ENCODE results near the gene NCOA7.

NCOA7 gene

DNA sequence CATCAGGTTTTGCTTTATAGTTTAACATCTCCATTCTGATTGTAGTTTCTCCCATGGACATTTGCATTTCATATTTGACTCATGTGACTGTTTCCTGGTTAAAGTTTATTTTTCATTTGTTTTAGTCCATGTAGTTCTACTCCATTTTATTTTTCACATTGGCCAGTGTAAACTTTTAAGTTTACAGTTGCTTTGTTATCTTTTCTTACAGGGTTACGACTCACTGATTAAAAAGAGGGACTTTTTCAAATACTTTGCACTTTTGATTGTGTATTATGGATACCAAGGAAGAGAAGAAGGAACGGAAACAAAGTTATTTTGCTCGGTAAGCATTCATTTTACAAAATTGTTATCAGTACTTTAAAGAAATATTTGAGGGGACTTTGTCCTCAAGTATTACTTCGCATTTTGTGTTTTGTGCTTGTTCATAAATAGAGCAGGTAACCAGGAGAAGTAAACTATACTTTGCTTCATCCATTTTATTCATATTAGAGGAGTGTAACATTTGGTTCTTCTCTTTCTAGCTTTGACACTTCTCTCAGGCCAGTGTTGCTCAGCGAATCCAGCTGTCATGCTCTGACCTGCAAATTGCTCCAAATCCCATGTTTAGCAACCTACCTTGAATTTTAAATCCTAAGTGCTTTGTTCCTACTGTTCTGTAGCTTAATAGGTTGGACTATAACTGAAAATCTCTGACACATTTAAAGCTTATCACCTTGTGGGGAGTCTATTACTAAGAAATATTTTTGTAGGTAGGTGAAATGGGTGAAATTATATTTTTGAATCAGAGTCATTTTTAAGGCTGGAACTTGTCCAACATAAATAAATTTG lies 24.5 kb downstream of the NCOA7 start:
- DNase-seq: no peak

GRCh38 chr6:125816828-125817280 lies 26.1 kb downstream of the NCOA7 start:
- DNase-seq: no peak

DNA sequence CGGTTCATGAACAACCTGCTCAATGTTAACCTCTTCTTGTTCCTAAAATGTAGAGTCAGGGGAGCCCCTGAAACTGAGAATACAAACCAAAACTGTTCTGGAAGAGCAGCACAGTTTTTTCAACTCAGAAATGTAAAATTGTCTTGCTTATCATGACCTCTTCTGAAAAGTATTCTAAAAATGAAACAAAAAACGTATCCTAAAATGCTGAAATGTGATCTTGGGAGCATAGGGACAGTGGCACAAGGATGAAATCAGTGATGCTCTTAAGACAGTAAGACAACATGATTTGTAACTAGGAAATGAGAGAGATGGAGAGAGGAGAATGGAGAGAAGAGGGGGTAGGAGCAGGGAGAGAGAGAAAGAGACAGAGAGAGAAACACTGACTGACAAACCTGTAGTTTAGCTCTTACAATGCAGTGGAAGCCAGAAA lies 27.5 kb downstream of the NCOA7 start:
- DNase-seq: no peak

GRCh38 chr6:125818772-125819260 lies 28.1 kb downstream of the NCOA7 start:
- DNase-seq: no peak

- DNase-seq: no peak
Observed at GRCh38 chr6:125819535-125820326, 29.0 kb downstream of the NCOA7 start.

DNA sequence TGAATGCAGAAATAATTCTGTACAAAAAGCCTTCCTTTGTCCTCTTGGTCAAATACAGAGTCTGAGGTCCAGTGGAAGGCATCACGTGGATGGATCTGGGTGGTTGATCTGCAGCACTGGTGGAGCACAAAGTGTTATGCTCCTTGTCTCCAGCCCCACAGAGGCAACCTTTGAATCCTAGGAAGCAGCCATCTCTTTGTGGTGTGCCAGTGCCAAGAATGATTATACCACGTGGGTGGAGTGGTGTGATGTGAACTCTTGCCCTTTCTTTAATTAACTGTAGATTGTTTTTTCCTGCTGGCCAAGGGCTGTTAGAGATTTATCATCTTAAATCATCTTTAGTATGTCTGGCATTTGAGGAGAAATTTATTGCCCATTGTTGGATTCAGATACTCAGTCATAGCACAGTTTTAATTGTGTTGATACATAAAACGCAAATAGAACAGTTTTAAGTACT lies 31.1 kb downstream of the NCOA7 start:
- peak; percentile 18 for DNase-seq

DNA sequence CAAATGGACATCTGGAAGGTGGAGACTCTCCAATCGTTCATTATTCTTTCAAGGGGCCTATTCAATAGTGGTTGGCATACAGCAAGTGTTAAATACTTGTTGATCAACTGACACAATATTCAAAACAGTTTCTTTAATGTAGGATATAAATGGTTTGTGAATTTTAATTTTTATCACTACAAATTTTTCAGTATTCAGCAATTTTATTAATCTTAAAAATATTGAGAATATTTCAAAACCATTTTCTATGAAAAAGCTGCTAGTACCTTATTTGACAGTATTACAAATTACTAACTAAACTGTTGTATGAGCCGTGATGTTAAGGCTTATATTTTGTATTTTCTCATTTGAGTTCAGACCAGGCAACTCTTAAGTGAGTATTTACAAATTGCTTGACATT lies 32.4 kb downstream of the NCOA7 start:
- no peak for DNase-seq

DNA sequence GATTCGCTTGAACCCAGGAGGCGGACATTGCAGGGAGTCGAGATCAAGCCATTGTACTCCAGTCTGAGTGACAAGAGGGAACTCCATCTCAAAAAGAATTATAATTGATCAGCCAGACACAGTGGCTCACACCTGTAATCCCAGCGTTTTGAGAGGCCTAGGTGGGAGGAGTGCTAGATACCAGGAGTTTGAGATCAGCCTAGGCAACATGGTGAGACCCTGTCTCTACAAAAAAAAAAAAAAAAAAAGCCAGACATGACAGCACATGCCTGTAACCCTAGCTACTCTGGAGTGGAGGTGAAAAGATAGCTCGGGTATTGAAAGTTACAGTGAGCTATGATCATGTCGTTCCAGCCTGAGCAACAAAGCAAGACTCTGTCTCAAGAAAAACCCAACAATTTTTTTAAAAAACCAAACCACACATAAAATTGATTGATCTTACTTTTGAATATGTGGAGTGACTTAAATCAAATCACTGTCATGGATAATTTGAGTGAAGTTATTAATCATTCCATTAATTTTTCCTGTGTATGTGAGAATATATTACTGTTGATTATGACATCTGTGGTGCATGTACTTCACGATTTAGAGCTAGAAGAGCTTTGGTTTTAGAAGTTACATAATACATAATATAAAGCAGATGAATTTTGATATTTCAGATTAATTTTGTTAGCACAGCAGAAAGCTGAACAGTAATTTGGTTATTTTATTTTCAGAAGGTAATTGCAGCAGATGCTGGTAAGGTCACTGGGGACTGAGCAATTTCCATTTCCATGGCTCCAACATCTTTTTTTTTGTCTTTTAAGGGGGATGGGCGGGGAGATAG lies 34.4 kb downstream of the NCOA7 start:
- DNase-seq: no peak

DNA sequence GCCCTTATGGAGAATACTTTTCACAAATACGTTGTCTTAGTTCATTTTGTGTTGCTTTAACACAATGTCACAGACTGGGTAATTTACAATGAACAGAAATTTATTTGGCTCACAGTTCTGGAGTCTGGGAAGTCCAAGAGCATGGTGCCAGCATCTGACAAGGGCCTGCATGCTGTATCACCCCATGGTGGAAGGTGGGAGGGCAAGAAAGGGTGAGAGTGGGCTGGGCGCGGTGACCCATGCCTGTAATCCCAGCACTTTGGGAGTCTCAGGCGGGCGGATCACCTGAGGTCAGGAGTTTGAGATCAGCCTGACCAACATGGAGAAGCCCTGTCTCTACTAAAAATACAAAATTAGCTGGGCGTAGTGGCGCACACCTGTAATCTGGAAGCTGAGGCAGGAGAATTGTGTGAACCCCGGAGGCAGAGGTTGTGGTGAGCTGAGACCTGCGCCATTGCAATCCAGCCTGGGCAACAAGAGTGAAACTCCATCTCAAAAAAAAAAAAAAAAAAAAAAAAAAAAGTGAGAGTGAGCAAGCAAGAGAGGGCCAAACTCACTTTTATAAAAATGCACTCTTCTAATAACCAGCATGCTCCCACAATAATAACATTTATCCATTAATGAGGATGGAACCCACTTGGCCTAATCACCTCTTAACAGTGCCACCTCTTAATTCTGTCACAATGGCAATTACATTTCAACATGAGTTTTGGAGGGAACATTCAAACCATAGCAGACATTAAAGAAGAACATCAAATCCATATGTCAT lies 36.1 kb downstream of the NCOA7 start:
- DNase-seq: no peak

DNA sequence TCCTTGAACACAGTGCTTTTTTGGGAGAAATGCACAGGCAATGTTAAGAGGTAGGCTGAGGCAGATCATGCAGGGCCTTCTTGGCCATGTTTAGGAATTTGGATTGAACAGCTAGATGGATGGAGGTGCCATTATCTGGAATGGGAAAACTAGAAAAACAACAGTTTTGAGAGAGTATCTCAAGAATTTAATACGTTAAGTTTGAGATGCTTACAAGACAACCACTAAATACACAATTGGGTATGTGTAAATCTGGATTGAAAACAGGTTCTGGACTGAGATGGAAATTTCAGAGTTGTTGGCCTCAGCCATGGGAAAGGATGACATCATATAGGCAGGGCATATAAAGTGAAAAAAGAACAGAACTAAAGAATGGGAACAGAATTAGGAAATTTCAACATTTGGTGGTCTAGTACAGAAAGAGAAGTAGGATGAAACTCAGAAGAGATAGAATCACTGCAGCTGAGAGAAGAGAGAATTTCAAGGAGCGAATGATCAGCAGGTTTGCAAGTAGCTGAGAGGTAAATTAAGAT lies 37.1 kb downstream of the NCOA7 start:
- DNase-seq: no peak

DNA sequence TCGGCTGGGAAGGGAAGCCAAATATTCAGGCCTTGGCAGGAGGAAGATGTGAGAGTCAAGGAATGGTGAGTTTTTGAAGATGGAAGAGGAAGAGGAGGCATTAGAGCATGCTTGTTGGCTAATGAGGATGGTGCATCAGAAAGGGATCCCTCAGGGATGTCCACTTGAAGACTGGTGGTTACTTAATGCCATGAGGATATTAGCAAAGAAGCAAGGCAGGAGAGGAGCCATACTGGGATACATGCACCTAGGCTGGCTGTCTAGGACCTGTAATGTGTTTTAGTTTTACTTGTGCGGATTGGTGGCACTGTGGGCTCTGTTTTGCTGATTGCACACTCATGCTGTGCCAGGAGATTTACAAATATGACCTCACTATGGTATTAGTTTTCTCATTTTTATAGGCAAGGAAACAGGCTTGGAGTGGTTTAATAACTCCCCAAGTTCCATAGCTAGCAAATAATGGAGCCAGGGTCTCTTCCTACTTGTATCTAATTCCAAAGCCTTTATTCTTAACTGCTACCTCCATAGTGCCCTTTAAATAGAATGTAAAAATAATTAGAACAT lies 37.8 kb downstream of the NCOA7 start:
- no peak for DNase-seq

DNA sequence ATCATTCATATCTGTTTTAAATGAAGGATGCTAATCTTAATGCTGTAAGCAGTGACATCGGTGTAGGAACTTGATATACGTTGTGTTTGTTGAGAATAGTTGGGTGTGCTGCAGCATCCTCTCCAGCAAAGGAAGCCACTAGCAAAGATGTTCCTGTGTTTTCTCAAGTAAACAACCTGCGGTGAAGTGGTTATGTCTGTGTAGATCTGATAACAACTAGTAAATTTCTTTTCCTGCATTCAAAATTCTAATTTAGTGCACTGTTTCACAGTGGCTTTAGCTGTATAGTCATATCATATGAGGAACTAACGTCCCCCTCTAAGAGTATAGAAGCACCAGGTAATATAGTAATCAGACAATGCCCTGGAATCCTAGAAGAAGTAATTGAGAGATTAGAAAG lies 38.7 kb downstream of the NCOA7 start:
- DNase-seq: no peak

DNA sequence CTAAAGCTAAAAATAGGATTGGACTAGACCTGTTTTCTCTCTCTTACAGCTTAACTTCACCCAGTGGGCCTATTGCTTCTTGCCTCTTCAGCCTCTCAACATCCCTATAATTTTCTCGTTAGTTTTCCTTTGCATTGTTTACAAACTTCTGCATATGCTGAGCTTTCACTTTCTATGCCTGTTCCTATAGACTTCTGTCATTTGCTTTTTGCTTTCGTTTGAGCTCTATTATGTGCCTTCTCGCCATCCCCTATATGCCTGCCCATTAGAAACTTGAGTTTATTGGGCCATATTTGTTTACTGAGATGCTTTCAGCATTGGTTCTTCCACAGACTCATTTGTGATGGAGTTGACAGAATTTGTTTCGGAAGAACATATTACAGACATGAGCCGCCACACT lies 40.9 kb downstream of the NCOA7 start:
- DNase-seq: no peak

GRCh38 chr6:125832391-125833117 lies 41.8 kb downstream of the NCOA7 start:
- DNase-seq: no peak

GRCh38 chr6:125834348-125834747 lies 43.6 kb downstream of the NCOA7 start:
- DNase-seq: no peak

DNA sequence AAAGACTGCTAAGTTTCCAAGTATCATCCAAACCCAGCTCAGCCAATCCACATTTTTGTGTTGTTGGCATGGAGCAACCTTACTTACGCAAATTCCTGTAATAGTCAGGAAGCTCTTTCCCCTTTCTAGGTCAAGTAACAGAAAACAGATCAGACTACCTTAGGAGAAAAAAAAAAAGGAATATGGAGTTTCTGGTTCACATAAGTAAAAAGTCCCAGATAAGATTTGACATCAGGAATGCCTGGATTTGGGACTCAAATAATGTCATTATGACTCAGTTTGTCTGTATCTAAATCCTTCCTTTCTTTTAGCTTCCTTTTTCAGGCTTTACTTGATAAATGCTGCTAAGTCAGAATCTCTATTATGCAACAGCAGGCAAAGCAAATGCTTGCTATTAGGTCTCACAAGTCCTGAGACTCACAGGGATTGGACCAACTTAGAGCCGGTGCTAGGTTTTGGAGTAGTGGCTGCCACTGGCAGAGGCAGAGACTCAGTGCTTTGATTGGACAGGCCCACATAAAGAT lies 44.5 kb downstream of the NCOA7 start:
- DNase-seq: peak; percentile 94

GRCh38 chr6:125836466-125836865 lies 45.7 kb downstream of the NCOA7 start:
- DNase-seq: no peak

GRCh38 chr6:125839471-125839870 lies 48.7 kb downstream of the NCOA7 start:
- DNase-seq: no peak

- no peak for DNase-seq
Observed at GRCh38 chr6:125839879-125840278, 49.1 kb downstream of the NCOA7 start.

GRCh38 chr6:125841356-125842090 lies 50.8 kb downstream of the NCOA7 start:
- no peak for DNase-seq
